ENCODE results near the gene SULF2.

Gene SULF2

DNA sequence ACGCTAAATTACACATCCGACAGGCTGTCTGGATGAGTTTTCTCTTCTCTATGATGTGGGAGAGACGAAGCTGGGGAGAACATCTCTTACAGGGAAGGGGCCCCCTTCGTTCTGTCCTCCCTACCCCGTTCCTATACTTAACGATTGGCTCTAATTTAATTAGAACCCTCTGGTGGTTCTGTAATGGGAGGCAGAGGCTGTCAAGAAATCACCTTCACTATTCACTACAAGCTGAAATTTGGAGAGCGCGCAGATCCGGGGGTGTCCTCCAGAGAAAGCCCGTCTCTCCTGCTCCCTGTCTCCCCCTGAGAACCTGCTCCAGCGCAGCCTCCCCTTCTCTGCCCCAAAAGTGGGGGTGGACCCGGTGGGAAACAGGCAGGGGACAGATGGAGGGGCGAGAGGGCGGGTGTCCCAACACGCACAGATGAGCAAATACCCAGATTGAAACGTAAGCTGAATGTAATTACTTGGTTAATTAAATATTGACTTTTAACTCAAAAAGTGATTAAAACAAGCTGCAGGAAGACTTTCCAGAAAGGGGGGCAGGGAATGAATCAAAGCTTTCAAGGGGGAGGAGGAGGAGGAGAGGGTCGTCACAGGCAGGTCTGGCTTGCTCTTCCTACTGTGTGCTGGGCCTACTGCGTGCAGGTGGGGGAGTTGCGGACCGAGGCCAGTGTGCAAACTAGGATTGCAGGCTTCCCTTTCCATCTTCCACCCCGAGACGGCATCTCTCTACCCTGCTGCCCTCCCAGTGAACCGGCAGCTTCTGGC, 1.3 kb downstream of the SULF2 start:
- no peak for DNase-seq

DNA sequence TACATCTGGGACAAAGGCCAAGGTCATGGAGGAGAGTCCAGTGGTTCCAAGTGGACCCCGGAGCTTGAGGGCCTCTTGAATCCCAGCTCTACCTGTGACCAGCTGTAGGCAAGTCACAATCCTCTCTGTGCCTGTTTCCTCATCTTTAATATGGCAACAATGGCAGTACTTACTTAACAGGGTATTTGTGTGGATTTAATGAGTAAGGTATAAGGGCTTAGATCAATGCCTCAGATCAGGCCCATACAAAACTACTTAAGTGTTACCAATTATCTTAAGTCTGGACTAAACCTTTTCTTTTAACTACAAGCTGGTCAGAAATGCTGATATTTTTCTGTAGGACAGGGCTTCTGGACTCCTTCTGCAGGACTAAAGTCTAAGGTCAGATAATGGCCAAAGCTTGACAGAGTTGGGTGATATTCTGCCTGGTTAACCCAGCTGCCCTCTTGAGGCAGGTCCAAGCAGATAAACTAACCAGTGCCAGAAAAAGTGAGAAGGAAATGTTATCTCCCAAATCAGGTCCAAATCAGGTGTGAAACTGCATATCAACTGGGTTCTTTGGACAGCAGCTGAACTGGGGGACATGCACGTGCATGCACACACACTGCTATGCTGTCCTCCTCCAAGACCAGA, 2.2 kb downstream of the SULF2 start:
- no peak for DNase-seq

DNA sequence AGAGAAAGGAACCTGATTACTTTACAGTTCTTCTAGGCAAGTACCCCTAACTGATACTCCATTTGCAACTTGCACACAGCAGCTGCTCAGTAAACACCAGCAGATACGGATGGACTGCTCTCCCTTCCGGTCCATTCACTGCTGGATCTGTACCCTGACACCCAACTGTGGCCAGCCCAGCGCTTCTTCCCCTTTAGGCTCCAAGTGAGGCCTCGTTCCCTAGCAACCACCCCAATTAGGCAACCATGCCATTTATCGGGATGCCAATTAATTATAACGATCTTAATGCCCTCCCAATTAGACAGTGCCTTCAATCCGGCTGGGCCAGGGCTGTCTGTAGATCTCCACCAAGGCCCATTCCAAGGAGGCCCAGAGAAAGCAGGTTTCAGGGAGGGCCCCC, 3.2 kb downstream of the SULF2 start:
- DNase-seq = no peak

DNA sequence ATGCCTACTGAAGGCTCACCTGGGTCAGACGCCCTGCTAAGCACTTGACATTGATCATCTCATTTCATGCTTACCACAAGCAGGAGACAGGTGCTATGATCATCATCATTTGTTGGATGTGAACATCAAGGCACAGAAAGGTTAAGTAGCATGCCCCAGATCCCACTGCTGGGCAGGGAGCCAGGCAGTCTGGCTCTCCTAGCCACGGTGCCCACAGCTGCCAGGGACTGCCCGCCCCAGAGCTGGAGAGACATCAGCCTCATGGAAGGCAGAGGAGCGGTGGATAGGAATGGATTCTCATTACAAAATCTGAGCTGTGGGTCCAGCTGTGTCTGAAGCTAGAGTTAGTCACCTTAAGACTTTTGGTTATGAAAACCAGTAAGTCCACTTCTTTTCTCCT, 3.6 kb downstream of the SULF2 start:
- DNase-seq = no peak

DNA sequence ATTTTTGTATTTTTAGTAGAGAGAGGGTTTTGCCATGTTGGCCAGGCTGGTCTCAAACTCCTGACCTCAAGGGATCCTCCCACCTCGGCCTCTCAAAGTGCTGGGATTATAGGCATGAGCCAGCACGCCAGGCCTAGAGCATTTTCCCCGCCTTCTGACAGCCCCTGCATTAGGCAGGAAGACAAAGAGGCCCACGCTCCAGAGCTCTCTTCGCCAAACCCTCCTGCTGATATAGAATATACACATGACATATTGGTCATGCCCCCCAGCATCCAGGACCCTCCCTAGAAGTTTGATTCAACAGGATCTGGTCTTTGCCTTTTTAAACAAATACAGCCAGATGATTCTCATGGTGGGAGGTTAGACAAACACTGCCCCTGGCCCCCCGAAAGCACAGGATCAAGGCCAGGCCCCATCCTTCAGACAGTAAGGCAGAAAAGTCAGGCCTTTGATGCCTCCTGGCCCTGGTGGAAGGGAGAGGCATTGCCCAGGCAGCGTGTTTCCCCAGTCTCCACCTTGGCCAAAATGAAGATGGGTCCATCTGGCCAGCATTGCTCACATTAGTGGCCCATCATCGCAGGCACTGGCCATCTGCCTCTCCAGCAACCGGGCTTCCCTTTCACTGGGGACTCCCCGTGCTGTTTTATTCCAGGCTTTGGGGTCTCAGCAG, 4.4 kb downstream of the SULF2 start:
- DNase-seq = no peak

DNA sequence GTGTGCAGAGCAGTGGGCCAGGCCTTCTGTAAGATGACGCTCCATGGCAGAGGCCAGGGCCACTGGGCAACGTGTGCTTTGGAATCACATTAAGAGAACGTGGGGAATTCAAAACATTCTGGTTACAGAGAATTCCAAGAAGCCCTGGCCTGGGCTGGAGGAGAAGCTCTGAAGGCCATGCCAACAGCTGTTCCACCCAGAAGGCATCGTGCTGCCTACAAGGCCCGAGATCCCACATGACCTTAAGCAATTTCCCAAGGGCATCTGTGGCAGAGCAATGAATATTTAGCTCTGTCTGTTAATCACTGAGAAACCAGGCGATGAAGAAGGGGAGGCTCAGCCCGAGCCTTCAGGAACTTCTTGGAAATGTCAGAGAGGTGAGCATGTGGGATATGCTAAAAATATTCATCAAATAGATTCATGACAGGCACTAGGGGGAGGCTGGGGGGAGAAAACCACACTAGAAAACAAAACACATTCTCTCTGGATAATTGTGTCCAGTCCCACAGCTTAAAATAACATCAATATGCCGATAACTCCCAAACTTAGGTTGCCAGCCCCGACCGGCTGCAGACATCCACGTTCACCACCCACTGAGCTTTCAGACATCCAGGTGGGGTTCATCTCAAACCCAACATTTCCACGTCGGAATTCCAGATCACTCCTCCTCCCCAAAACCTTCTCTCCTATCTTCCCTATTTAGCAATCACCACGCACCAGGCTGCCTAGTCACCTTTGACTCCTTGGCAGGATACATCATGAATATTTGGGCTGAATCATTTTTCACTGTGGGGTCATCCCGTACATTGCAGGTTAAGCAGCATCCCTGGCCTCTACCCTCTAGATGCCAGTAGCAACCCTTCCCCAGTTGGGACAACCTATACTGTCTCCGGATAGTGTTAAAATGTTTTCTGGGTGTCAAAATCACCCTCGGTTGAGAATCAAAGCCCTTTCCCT, 6.6 kb downstream of the SULF2 start:
- no peak for DNase-seq

DNA sequence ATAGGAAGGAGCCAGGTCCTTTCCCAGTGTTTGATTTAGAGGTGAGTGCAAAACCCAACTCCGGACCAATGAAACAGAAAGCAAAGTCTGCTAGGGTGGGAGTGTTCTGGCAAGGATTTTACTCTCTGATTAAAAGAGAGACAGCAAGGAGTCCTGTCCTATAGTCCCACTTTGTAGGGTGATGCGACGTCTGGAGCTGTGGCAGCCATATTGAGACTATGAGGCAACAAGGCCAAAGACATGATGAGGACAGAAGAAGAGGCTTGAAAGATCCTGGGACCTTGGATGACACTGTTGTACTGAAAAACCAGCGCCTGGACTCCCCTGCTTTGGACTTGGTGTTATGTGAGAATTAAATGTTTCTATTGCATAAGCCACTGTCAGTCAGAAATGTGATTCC, 8.1 kb downstream of the SULF2 start:
- DNase-seq = no peak

DNA sequence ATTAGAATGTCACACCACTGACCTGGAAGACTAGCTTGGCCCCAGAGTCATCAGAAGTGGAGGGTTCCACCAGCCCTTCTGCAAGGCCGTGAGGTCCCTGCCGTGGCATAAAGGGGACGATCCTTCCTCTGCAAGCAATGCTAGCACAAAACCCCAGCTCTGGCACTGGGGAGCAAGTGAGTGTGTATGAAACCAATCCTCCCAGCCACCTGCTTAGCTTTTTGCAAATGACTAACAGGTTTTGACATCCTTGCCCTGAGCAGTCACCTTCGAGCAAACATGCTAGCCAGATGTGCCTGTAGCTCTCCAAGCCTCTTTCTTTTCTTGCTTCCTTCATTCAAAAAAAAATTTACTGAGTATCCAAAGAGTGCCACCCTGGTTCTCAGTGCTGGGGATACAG, 8.6 kb downstream of the SULF2 start:
- DNase-seq = no peak

DNA sequence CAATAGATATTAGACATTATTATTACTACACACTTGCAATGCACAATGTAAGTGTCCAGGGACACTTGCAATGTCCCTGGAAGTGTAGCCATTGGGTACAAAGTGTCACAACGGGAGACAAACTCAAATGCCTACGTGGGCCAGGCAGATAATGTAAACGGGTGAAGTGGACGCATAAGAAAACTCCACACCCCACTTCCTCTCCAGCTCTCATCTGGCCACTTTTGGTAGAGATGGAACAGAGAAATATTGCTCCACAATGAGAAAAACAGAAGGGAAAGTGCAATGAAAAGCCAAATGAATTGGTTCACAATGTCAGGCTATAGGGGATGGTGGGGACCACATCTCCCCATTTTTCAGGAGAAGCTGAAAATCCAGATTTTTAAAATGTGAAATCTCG, 9.4 kb downstream of the SULF2 start:
- no peak for DNase-seq

DNA sequence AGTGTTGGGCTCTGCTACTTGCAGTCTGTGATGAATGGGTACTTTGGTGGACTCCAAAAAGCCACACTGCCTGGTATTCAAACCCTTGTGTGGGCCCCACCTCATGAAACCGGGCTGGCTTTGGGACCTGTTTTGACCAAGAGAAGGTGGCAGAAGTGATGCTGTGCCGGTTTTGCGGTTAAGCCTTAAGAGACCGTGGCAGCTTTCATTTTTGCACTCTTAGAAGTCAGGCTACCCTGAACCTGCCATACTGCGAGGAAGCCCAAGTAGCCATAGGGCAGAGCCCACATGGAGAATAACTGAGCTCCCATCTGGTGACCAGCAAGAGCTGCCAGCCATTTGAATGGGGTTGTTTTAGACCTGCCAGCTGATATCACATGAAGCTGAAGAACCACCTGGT, 10.2 kb downstream of the SULF2 start:
- no peak for DNase-seq

DNA sequence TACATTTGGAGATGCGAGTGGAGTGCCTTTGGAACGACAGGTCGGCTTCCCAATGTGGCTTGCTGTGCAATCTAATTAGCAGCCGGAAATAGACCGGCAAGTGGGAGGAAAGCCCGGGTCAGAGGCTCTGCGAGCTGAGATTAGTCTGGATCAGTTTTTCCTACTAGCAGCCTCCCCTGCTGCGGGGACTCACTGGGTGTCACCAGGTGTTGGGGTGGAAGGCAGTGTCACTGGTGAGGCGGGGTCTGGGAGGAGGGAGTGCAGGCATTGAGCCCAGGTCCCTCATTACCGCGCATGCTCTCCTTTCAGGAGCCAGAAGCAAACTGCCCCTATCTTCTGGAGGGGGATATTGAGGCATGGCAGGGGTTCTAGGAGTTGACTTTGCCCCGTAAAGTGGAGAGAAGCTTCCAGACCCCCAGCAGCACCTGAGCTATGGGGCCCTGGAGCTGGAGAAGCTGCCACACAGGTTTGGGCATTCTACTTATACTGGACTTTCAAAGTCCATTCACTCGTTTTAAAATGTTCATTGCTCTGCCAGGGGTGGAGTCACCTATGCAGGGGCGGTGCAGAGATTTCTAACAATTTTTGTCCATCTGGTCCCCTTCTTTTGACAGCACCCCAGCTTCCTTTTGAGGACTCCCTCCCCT, 11.0 kb downstream of the SULF2 start:
- no peak for DNase-seq

DNA sequence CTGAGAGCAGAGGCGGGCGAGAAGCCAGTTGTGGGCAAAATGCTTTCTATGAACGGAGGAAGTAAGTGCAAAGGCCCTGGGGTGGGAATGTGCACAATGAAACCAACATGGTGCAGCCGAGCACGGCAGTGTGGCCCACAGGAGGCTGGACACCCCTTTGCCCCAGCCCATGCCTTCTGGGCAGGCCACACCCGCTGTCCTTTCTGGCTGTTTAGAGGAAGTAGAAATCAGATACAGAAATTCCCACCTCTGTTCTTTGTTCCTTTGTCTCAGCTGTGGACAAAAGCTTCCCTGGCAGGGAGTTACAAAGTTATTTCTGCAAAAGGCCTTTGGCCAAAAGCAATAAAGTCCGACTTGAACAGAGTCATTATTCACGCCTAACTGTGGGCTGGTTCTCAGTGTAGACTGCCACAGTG, 11.9 kb downstream of the SULF2 start:
- DNase-seq = no peak

DNA sequence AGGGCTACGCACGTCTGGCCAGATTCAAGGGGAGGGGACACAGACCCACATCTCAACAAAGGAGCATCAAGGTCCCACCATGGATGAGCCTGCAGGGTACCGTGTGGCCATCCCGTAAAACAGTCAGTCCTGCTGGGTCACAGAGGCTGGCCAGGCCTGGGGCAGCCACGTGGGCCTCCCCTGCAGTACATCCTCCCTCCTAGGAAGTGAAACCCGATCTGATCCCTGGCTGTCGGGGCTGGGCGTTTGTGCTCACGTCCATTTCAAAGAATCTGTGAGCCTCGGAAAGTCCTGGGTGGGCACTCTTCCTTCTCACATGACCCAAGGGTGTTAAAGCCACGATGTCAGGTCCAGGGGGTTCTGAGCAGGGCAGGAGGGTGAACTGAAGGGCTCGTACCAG, 14.3 kb downstream of the SULF2 start:
- no peak for DNase-seq

DNA sequence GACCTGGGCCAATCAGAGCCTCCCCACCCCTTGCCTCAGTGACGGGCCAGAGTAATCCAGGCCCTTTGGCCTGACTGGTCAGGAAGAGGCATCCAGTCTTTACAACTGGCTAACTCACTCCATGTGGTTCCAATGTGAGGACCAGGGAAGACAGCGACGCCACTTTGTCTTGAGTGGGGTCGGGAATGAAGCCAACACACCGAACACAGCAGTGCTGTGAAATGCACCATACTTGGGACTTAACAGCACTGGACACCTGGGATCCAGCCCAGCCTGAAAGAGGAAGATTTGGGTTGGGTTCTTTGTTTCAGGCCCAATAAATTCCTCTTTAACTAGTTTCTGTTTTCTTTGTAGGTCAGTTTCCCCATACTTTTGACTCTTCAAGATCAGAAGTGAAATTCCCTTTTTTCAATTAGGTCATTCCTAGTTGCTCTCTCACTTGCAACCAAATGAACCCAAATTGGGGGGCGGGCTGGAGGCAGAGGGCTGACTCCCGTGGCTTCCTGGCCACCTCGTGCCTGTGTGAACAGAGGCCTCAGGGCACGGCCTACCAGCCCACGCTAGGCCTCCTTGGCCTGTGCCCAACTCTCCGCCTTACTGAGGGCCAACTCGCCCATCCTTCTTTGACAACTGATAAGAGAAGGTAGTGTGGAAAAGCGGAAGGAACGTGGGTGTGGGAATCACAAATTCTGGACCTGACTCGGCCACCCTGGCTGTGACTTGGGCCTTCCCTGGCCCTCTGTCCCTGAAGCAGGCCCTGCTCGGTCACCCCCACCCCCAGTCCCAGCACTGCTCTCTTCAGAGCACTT, 17.1 kb downstream of the SULF2 start:
- DNase-seq = peak; percentile 14

DNA sequence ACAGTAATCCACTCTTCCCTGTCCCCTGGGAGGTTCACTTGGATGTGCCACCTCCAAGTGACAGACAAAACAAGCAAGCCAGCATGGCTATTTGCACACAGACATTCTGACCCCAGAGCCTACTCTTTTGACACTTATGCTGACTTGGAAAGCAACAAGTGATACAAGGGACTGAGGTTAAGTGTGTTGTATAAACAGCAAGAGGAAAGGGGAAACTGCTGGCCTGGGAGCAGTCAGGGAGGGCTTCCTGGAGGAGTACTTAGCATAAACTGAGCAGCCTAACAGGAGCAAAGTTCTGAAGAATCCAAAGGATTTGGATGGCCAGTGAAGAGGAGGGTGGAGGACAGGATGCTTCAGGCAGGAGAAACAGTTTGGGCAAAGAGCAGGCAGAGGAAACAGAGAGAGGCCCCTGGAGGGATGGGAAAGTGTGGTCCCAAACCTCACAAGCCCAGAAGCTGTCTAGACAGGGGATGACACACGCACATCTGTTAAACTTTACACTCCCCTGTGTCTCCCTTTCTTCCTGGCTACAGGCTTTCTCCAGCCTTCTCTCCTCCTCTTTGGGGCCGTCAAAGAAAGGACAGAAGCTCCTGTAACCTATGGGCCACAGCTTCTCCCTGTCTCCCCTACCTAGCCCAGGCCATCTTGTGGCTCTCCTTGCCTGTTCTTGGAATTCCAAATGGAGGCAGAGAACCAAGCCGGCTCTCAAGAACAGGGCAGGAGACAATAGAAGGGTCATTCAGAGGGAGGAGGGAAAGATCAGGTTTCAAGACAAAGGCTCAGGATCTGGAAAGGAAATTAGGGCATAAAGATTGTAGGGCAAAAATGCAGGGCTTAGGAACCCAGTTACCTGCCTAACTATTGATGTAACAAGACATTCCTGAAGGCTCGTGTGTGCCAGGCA, 19.3 kb downstream of the SULF2 start:
- DNase-seq = no peak

DNA sequence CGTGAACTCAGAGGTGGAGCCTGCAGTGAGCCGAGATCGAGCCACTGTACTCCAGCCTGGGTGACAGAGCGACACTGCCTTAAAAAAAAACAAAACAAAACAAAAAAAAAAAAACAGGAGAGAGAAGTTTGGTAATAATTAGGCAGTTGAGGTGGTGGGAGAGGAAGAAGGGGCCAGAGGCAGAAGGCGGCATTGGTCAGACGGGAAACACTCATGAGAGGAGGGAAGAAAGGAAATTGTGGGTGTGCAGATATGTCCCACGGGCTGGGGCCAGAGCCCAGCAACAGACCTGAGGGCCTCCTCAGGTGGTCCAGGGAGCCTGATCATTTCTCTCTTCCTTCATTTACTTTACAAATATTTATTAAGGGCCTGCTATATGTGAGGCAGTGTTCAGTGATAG, 20.0 kb downstream of the SULF2 start:
- DNase-seq = no peak

DNA sequence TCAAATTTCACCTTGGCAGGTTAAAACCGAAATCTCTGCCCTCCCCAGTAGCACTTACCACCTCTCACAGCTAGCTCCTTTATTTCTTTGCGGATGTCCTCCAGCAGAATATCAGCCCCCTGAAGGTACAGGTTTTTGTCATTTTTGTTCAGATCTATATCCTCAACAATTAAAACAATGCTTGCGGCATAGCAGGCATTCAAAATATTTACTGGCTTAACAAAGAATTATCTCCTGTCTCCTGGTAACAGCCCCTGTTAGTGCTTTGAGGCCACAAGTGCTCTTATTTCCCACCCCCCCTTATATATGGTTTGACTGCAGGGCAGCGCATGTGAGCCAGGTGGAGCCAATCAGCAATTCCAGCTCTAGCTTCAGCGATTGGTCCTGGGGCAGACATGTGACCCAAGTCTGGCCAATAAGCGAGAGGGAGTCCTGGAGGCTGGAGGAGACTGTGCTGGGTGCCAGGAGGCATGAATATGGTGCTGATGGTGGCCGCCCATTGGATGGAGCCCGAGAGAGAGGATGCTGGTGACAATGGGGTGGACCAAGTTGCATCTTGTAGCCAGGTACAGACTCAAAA, 21.0 kb downstream of the SULF2 start:
- DNase-seq = no peak

DNA sequence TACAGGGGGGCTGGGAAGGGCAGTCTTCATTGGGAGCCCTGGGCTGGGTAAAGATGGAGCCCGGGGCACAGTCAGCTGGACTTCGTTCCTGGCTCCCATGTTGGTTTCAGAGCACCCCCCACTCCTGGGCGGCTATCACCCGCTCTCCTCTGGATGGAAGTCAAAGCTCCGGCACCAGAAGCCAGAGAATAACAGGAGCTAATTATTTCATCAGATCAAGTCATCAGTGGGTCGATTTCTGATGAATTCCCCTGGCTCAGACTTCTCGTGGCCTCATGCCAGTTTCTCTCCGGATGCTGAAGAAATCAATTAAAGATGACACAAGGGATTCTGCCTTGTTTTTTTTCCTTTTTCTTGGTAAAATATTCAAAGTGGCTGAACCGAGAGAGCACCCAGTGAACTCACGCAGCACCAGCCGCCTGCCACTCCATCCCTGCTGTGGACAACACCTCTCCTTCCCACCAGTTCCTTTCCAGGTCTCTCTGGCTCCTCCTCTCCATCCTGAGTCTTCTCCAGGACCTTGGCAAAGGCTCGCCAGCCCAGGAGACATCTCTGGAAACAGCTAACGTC, 22.5 kb downstream of the SULF2 start:
- no peak for DNase-seq

DNA sequence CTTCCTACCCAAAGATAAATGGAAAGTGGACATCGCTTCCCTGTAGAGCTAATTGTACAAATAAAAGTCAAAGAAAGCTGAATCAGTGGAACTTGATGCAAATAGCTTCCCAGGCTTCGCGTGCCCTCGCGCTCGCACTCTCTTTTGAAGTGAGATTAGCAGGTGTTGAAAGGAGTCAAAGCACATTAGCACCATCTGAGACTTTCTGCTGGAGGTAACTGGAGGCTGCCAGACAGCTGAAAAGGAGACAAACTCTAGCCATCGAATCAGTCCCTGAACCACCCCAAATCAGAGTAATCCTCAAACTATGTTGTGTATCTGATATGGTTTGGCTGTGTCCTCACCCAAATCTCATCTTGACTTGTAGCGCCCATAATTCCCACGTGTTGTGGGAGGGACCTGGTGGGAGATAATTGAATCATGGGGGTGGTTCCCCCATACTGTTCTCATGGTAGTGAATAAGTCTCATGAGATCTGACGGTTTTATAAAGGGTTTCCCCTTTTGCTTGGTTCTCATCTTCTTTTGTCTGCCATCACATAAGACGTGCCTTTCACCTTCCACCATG, 23.7 kb downstream of the SULF2 start:
- DNase-seq = no peak

All from CD4-positive, alpha-beta T cell treated with Interleukin-10 for 1 hour (primary cell).